ENCODE results near the gene FOXL3.

Gene FOXL3

DNA sequence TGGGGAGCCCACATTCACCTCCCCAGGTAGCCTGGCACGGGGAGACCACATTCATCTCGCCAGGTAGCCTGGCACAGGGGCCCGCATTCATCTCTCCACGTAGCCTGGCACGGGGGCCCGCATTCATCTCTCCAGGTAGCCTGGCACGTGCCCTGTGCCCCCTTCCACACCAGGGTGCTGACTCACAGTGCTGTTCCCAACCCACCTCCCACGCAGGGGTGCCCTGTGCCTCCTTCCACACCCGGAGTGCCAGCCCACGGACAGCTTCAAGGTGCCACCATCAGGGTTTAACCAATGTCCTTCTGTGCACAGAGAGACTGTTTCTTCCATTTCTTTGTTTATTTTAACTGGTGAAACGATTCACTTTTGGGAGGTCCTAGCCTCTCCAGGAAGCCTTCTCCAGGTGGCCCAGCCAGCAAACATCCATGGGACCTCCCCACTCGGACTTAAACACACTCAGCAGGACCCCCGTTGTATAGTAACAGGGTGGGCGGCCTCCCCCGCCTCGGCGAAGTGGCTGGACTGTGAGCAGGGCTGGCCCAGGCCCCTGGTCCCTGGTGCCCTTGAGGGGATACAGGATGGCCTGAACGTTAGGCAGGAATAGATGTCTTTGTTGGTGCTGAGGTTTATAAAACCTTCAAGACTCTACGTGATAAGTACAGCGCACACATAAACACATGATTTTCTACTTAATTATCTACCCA lies 41.1 kb upstream of the FOXL3 start:
- WGBS, result 89% methylated on average over 19 of the region's 20 CpGs
- no peak overlapping the region for H3K9ac ChIP-seq (ENCODE audit: low read depth, low read length)
- no peak overlapping the region for H3K4me3 ChIP-seq (ENCODE audit: low read length)
- no peak overlapping the region for H3K27ac ChIP-seq (ENCODE audit: low read depth, low read length)
- no peaks in the 10 kb centered on the region for H3K9me3 ChIP-seq (ENCODE audit: insufficient read depth, low read depth, low read length)
- H3K36me3 ChIP-seq (ENCODE audit: insufficient read depth, low read length), result peaks cover 9% of the 10 kb centered on the region
- no peaks in the 10 kb centered on the region for H3K27me3 ChIP-seq (ENCODE audit: insufficient read depth, low read length)
- H3K4me1 ChIP-seq (ENCODE audit: insufficient read depth, low read length), result no peaks in the 10 kb centered on the region

DNA sequence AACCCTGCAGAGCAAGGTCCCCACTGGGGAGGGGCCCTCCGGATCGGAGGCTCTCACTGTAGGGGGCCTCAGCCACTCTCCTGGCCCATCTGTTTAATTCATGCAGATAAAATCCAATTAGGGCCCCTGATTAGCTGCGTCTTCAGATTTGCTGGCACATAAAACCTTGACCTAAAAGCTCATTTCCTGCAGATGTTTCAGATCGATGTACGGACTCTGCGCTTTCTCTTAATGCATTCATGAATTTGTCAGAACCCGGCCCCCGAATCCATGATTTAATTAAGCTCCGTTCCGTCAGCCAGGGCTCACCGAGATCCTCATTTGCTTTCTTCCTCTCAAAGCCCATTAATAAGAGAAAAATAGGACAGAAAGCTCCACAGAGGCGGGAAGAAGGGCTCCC lies 40.0 kb upstream of the FOXL3 start:
- 91% methylated on average over 12 of the region's 12 CpGs for WGBS
- no peak overlapping the region for H3K4me3 ChIP-seq (ENCODE audit: low read length)
- H3K27ac ChIP-seq (ENCODE audit: low read depth, low read length), result no peak overlapping the region
- no peaks in the 10 kb centered on the region for H3K4me1 ChIP-seq (ENCODE audit: insufficient read depth, low read length)
- peaks cover 7% of the 10 kb centered on the region; the same call in 1 of the 2 replicates for H3K9me3 ChIP-seq (ENCODE audit: insufficient read depth, low read depth, low read length)
- H3K9ac ChIP-seq (ENCODE audit: low read depth, low read length), result no peak overlapping the region
- no peaks in the 10 kb centered on the region for H3K27me3 ChIP-seq (ENCODE audit: insufficient read depth, low read length)
- H3K36me3 ChIP-seq (ENCODE audit: insufficient read depth, low read length), result peaks cover 9% of the 10 kb centered on the region

DNA sequence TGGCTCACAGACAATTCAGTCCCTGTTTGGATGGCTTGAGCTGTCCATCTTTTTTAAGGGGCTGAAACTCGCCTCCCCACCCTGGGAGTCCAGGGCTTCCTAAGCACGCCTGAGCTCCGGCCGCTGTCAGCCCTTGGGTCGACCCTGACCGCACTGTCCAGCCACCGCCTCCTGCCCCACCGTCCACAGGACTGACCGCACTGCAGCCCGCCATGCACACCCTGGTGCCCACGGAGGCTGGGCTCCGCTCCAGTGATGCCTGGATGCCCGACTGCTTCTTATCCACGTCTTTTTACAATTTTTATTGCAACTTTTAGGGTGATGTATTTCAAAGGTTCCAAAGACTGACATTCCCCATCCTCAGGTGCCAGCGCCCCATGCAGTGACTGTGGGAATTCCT lies 39.4 kb upstream of the FOXL3 start:
- Histone ChIP-seq H3K9me3 (ENCODE audit: insufficient read depth, low read depth, low read length) (peaks cover 11% of the 10 kb centered on the region; the same call in 1 of the 2 replicates), H3K4me3 (ENCODE audit: low read length) (no peak overlapping the region), H3K9ac (ENCODE audit: low read depth, low read length) (no peak overlapping the region), H3K27ac (ENCODE audit: low read depth, low read length) (no peak overlapping the region), H3K4me1 (ENCODE audit: insufficient read depth, low read length) (no peaks in the 10 kb centered on the region), H3K36me3 (ENCODE audit: insufficient read depth, low read length) (peaks cover 9% of the 10 kb centered on the region), H3K27me3 (ENCODE audit: insufficient read depth, low read length) (no peaks in the 10 kb centered on the region)
- WGBS, result 94% methylated on average over 15 of the region's 15 CpGs

DNA sequence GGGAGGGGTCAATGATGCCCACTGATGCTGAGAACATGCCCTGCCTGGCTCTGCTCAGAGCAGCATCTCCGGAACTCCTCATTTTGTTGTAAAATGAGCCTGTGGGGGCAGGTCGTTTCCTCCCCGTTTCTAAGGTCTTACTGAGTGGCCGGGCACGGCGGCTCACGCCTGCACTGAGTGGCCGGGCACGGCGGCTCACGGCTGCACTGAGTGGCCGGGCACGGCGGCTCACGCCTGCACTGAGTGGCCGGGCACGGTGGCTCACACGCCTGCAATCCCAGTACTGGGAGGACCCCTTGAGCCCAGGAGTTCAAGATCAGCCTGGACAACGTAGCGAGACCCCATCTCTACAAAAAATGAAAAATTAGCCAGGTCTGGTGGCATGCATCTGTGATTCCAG lies 39.0 kb upstream of the FOXL3 start:
- H3K36me3 ChIP-seq (ENCODE audit: insufficient read depth, low read length), result peaks cover 10% of the 10 kb centered on the region
- H3K4me1 ChIP-seq (ENCODE audit: insufficient read depth, low read length), result no peaks in the 10 kb centered on the region
- no peaks in the 10 kb centered on the region for H3K27me3 ChIP-seq (ENCODE audit: insufficient read depth, low read length)
- H3K9ac ChIP-seq (ENCODE audit: low read depth, low read length), result no peak overlapping the region
- WGBS, result 92% methylated on average over 20 of the region's 20 CpGs
- peaks cover 11% of the 10 kb centered on the region; the same call in 1 of the 2 replicates for H3K9me3 ChIP-seq (ENCODE audit: insufficient read depth, low read depth, low read length)
- H3K4me3 ChIP-seq (ENCODE audit: low read length), result no peak overlapping the region
- no peak overlapping the region for H3K27ac ChIP-seq (ENCODE audit: low read depth, low read length)

GRCh38 chr7:251446-252175 lies 38.4 kb upstream of the FOXL3 start:
- no peak overlapping the region for H3K4me3 ChIP-seq (ENCODE audit: low read length)
- peaks cover 14% of the 10 kb centered on the region; the same call in 1 of the 2 replicates for H3K9me3 ChIP-seq (ENCODE audit: insufficient read depth, low read depth, low read length)
- H3K27me3 ChIP-seq (ENCODE audit: insufficient read depth, low read length), result no peaks in the 10 kb centered on the region
- no peak overlapping the region for H3K9ac ChIP-seq (ENCODE audit: low read depth, low read length)
- H3K36me3 ChIP-seq (ENCODE audit: insufficient read depth, low read length), result peaks cover 15% of the 10 kb centered on the region
- no peaks in the 10 kb centered on the region for H3K4me1 ChIP-seq (ENCODE audit: insufficient read depth, low read length)
- 93% methylated on average over 21 of the region's 21 CpGs for WGBS
- no peak overlapping the region for H3K27ac ChIP-seq (ENCODE audit: low read depth, low read length)

DNA sequence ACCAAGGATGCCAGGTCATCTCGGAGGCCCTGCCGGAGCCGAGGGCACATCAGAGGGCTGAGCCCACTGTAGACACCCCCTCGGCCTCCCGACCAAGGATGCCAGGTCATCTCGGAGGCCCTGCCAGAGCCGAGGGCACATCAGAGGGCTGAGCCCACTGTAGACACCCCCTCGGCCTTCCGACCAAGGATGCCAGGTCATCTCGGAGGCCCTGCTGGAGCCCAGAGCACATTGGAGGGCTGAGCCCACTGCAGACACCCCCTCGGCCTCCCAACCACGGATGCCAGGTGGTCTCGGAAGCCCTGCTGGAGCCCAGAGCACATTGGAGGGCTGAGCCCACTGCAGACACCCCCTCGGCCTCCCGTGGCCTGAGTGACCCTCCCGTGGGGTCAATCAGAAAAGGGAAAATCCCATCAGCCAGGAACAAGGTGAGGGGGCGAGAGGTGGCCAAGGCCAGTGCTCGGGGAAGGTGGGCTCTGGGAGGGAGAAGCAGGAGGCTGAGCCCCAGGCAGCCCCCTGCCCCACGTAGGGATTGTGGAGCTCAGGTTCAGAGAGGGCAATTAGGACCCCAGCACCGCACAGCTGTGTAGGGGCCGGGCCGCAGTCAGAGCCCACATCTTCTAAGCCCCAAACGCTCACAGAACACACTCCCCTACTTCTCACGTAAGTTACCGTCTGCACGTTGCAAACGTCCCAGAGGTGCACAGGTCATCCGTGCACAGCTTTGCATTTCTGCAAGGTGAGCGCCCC lies 37.6 kb upstream of the FOXL3 start:
- Histone ChIP-seq H3K36me3 (ENCODE audit: insufficient read depth, low read length) (peaks cover 23% of the 10 kb centered on the region), H3K27me3 (ENCODE audit: insufficient read depth, low read length) (no peaks in the 10 kb centered on the region), H3K9ac (ENCODE audit: low read depth, low read length) (no peak overlapping the region), H3K4me1 (ENCODE audit: insufficient read depth, low read length) (no peaks in the 10 kb centered on the region), H3K27ac (ENCODE audit: low read depth, low read length) (no peak overlapping the region), H3K9me3 (ENCODE audit: insufficient read depth, low read depth, low read length) (peaks cover 22% of the 10 kb centered on the region; the same call in 1 of the 2 replicates), H3K4me3 (ENCODE audit: low read length) (no peak overlapping the region)
- 92% methylated on average over 29 of the region's 29 CpGs for whole genome bisulfite sequencing

GRCh38 chr7:252981-253380 lies 37.0 kb upstream of the FOXL3 start:
- Histone ChIP-seq H3K36me3 (ENCODE audit: insufficient read depth, low read length) (peaks cover 24% of the 10 kb centered on the region), H3K27me3 (ENCODE audit: insufficient read depth, low read length) (no peaks in the 10 kb centered on the region), H3K27ac (ENCODE audit: low read depth, low read length) (no peak overlapping the region), H3K4me3 (ENCODE audit: low read length) (no peak overlapping the region), H3K4me1 (ENCODE audit: insufficient read depth, low read length) (no peaks in the 10 kb centered on the region), H3K9ac (ENCODE audit: low read depth, low read length) (no peak overlapping the region), H3K9me3 (ENCODE audit: insufficient read depth, low read depth, low read length) (peaks cover 22% of the 10 kb centered on the region; the same call in 1 of the 2 replicates)
- WGBS, result 93% methylated on average over 22 of the region's 22 CpGs

DNA sequence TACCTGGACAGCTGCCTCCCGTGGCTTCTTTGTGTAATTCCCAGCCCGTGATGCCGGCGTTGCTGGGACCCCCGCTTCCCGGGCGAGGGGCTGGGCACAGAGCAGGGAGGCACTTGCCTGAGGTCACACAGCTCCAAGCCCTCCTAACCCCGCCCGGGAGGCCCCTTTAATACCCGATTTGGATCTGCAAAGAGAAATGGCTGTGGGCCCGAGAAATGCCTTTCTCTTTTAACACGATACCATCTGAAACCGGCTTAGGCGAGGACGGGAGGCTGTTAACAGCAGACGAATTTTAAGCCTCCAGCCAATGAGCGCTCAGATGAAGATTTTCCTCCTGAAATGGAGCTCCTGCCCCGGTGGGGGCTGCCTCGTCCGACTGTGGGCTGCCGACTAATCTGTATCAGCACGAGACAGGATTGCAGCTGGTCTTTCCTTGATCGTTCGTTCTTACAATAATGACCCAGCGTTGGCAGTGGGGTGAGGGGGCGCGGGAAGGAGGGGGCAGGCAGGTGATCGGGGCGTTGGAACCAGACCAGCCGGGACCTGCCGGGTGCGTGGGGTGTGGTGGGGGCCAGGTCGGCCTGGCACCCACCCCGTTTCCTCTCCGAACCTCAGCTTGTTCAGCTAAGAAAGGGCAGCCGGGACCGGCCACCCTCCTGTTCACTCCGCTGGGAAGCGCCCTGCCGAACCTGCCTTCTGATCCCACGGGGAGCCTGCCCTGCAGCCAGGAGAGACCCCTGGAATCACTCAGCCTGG lies 36.2 kb upstream of the FOXL3 start:
- H3K9me3 ChIP-seq (ENCODE audit: insufficient read depth, low read depth, low read length), result peaks cover 22% of the 10 kb centered on the region; the same call in 1 of the 2 replicates
- H3K27ac ChIP-seq (ENCODE audit: low read depth, low read length), result no peak overlapping the region
- H3K36me3 ChIP-seq (ENCODE audit: insufficient read depth, low read length), result peaks cover 28% of the 10 kb centered on the region
- no peaks in the 10 kb centered on the region for H3K27me3 ChIP-seq (ENCODE audit: insufficient read depth, low read length)
- no peak overlapping the region for H3K4me3 ChIP-seq (ENCODE audit: low read length)
- 95% methylated on average over 41 of the region's 41 CpGs for WGBS
- no peak overlapping the region for H3K9ac ChIP-seq (ENCODE audit: low read depth, low read length)
- no peaks in the 10 kb centered on the region for H3K4me1 ChIP-seq (ENCODE audit: insufficient read depth, low read length)

GRCh38 chr7:254337-255037 lies 35.5 kb upstream of the FOXL3 start:
- Histone ChIP-seq H3K9ac (ENCODE audit: low read depth, low read length) (no peak overlapping the region), H3K4me1 (ENCODE audit: insufficient read depth, low read length) (no peaks in the 10 kb centered on the region), H3K9me3 (ENCODE audit: insufficient read depth, low read depth, low read length) (peaks cover 22% of the 10 kb centered on the region; the same call in 1 of the 2 replicates), H3K36me3 (ENCODE audit: insufficient read depth, low read length) (peaks cover 29% of the 10 kb centered on the region), H3K27me3 (ENCODE audit: insufficient read depth, low read length) (no peaks in the 10 kb centered on the region), H3K4me3 (ENCODE audit: low read length) (no peak overlapping the region), H3K27ac (ENCODE audit: low read depth, low read length) (no peak overlapping the region)
- 95% methylated on average over 31 of the region's 31 CpGs for WGBS

GRCh38 chr7:255038-255435 lies 34.9 kb upstream of the FOXL3 start:
- H3K36me3 ChIP-seq (ENCODE audit: insufficient read depth, low read length), result peaks cover 35% of the 10 kb centered on the region
- no peaks in the 10 kb centered on the region for H3K4me1 ChIP-seq (ENCODE audit: insufficient read depth, low read length)
- WGBS, result 92% methylated on average over 19 of the region's 19 CpGs
- no peak overlapping the region for H3K4me3 ChIP-seq (ENCODE audit: low read length)
- no peak overlapping the region for H3K9ac ChIP-seq (ENCODE audit: low read depth, low read length)
- peaks cover 27% of the 10 kb centered on the region; the same call in 1 of the 2 replicates for H3K9me3 ChIP-seq (ENCODE audit: insufficient read depth, low read depth, low read length)
- H3K27ac ChIP-seq (ENCODE audit: low read depth, low read length), result no peak overlapping the region
- H3K27me3 ChIP-seq (ENCODE audit: insufficient read depth, low read length), result no peaks in the 10 kb centered on the region
